Caco-2 (cell line): ENCODE results near the gene PPFIA4. TPM values are rescaled to one million over a fixed set of nuclear protein-coding genes. Genes with fewer than 3 reads are reported as not detected.
A peak's percentile ranks its signal among the peaks of the same experiment; 100 is the strongest.

Experiments used
- BruUV-seq: library from RNA; stranded (reverse); fragments of 400-500 nt; replicated peaks from 2 replicates; lab custom pipeline; 2021; lab: Mats Ljungman, UMichigan
- CTCF ChIA-PET: fragments of 300-600 bp; sonication (Branson Sonifier 250); formaldehyde crosslinking; loops from one replicate; lab custom pipeline; 2022; ENCODE audit warnings: antibody characterized with exemption; lab: Charles Lee
- POLR2A ChIA-PET: fragments of 300-600 bp; sonication (Branson Sonifier 250); formaldehyde crosslinking; loops from one replicate; lab custom pipeline; 2022; ENCODE audit warnings: antibody characterized with exemption; lab: Charles Lee
- DNase-seq, 2 experiments: peaks; one replicate each; pipeline versions ENCODE4 v3.0.0 to v3.0.0-alpha.2; 2020 to 2022
- H3K27me3 ChIP-seq: replicated peaks from 2 replicates; pipeline ENCODE4 v1.6.0; 2011; ENCODE audit warnings: low read length; ENCODE audit not compliant: control insufficient read depth, insufficient read depth
- H3K36me3 ChIP-seq: 2 replicates; pipeline ENCODE4 v1.5.1; 2011; ENCODE audit warnings: low read length; ENCODE audit not compliant: control insufficient read depth, insufficient read depth
- H3K4me1 ChIP-seq: fragments of 250-450 bp; sonication (Bioruptor Pico); 2 replicates; pipeline ENCODE4 v1.5.1; 2020; ENCODE audit warnings: mild to moderate bottlenecking
- H3K4me3 ChIP-seq: 2 replicates; pipeline ENCODE4 v1.5.1; 2011; ENCODE audit warnings: low read depth, mild to moderate bottlenecking, control low read depth, low read length
- H3K9me3 ChIP-seq: fragments of 250-450 bp; sonication (Bioruptor Pico); 2 replicates; pipeline ENCODE4 v1.5.1; 2020; ENCODE audit warnings: mild to moderate bottlenecking, moderate library complexity
- H3K27ac Mint-ChIP-seq: one replicate; pipeline ENCODE4 v1.8.0; 2022; ENCODE audit warnings: mixed read lengths; ENCODE audit not compliant: unreplicated experiment
- H3K27me3 Mint-ChIP-seq: one replicate; pipeline ENCODE4 v1.8.0; 2022; ENCODE audit warnings: mixed read lengths; ENCODE audit not compliant: insufficient read depth, unreplicated experiment
- H3K36me3 Mint-ChIP-seq: one replicate; pipeline ENCODE4 v1.8.0; 2022; ENCODE audit warnings: mild to moderate bottlenecking, mixed read lengths; ENCODE audit not compliant: insufficient read depth, unreplicated experiment
- H3K4me1 Mint-ChIP-seq: one replicate; pipeline ENCODE4 v1.8.0; 2022; ENCODE audit warnings: low read depth, mixed read lengths; ENCODE audit not compliant: unreplicated experiment
- H3K4me3 Mint-ChIP-seq: one replicate; pipeline ENCODE4 v1.8.0; 2022; ENCODE audit warnings: mild to moderate bottlenecking, moderate library complexity, mixed read lengths; ENCODE audit not compliant: unreplicated experiment
- H3K9me3 Mint-ChIP-seq: one replicate; pipeline ENCODE4 v1.8.0; 2022; ENCODE audit warnings: mixed read lengths; ENCODE audit not compliant: unreplicated experiment
- CTCF ChIP-seq, 2 experiments: fragments of 200-600 bp in 1 of 2; IDR thresholded peaks; 1 replicate in 1 of 2; 2 replicates in 1 of 2; pipeline versions ENCODE4 v1.5.1 to v1.8.0; 2011 to 2022; ENCODE audit warnings: antibody characterized with exemption in 1 of 2, control low read depth in 1 of 2, inconsistent platforms in 1 of 2, low read depth in 1 of 2, low read length in 1 of 2, mild to moderate bottlenecking in 1 of 2, moderate library complexity in 1 of 2; ENCODE audit not compliant: insufficient read depth in 1 of 2, severe bottlenecking in 1 of 2, unreplicated experiment in 1 of 2
- intact Hi-C: fragments of 100-400 bp; cut with micrococcal nuclease; formaldehyde crosslinking; loops from one replicate; pipeline ENCODE4 v1.10.0; 2022; ENCODE audit not compliant: unreplicated experiment
- total RNA-seq: library from RNA; stranded (reverse); gene quantifications from 2 replicates; pipeline ENCODE4 v1.2.3, GENCODE V29; 2022

Gene PPFIA4
- total RNA-seq, 1 experiment from 2014 or later = 9.4 TPM

GRCh38 chr1:203038217-203038741 is 12.0 kb downstream of the PPFIA4 start:
- no TSS peak for BruUV-seq
- Histone ChIP-seq H3K4me1 (peaks cover 8% of the 10 kb centered on the region; the same call in 1 of the 2 replicates), H3K9me3 (no peaks in the 10 kb centered on the region), H3K4me3 (no peak overlapping the region), H3K27me3 (no peaks in the 10 kb centered on the region), H3K36me3 (peaks cover 1% of the 10 kb centered on the region; the same call in 1 of the 2 replicates)
- intact Hi-C loops = loop anchor here (2.0 to 10.0 kb wide), 4 partner anchors 44 to 287 kb away; no protein-coding TSS in a partner anchor
- no peaks in the 10 kb centered on the region for H3K9me3 Mint-ChIP-seq
- no peaks in the 10 kb centered on the region for H3K27me3 Mint-ChIP-seq
- ChIA-PET CTCF (interaction anchor here (1.2 to 3.5 kb wide), 4 partner anchors 80 to 231 kb away, joined by 11 to 90 read pairs (median 34); no protein-coding TSS in a partner anchor), POLR2A (no interaction called here)
- H3K27ac Mint-ChIP-seq = no peak overlapping the region
- DNase-seq = no peak
- H3K4me3 Mint-ChIP-seq = no peak overlapping the region
- peaks cover 5% of the 10 kb centered on the region for H3K36me3 Mint-ChIP-seq
- no peak for TF ChIP-seq CTCF (IDR thresholded peaks at IDR 0.05; ENCODE audit: insufficient read depth in 1 of 2, low read depth in 1 of 2, low read length in 1 of 2, severe bottlenecking in 1 of 2, unreplicated experiment in 1 of 2)
- H3K4me1 Mint-ChIP-seq = peaks cover 21% of the 10 kb centered on the region

- H3K27me3 ChIP-seq = no peaks in the 10 kb centered on the region
- peaks cover 21% of the 10 kb centered on the region for H3K4me1 Mint-ChIP-seq
- H3K36me3 Mint-ChIP-seq = peaks cover 5% of the 10 kb centered on the region
- no peaks in the 10 kb centered on the region for H3K9me3 Mint-ChIP-seq
- POLR2A ChIA-PET = no interaction called here
- no peak overlapping the region for H3K27ac Mint-ChIP-seq
- no TSS peak for BruUV-seq
- CTCF ChIA-PET = interaction anchor here (0.6 to 3.5 kb wide), 16 partner anchors 13 to 304 kb away, joined by 3 to 90 read pairs (median 6); partner anchors contain the start of genes ADORA1 and PPFIA4
- DNase-seq = peak; percentile 74 to 80
- intact Hi-C loops = loop anchor here (1.0 to 10.0 kb wide), 6 partner anchors 43 to 286 kb away; no protein-coding TSS in a partner anchor
- H3K9me3 ChIP-seq = no peaks in the 10 kb centered on the region
- H3K4me3 Mint-ChIP-seq = no peak overlapping the region
- H3K27me3 Mint-ChIP-seq = no peaks in the 10 kb centered on the region
- peak; percentile 87 to 93 for TF ChIP-seq CTCF (IDR thresholded peaks at IDR 0.05; ENCODE audit: insufficient read depth in 1 of 2, low read depth in 1 of 2, low read length in 1 of 2, severe bottlenecking in 1 of 2, unreplicated experiment in 1 of 2)
- peaks cover 8% of the 10 kb centered on the region; the same call in 1 of the 2 replicates for H3K4me1 ChIP-seq
- H3K36me3 ChIP-seq = peaks cover 1% of the 10 kb centered on the region; the same call in 1 of the 2 replicates
- no peak overlapping the region for H3K4me3 ChIP-seq
Observed at GRCh38 chr1:203038891-203039608, 12.8 kb downstream of the PPFIA4 start.
